HT-29 (cell line): ENCODE data around the gene EIF1B. TPM values are rescaled to one million over a fixed set of nuclear protein-coding genes. Genes with fewer than 3 reads are reported as not detected.
"Not testable (repeated sequence)": the region's sequence is repeated elsewhere in the genome, so short reads cannot be mapped to it uniquely, and the experiment has no call there.

Experiments used
- DNase-seq: peaks from one replicate; pipeline ENCODE4 v3.0.0-alpha.2; 2015; ENCODE audit warnings: low spot score
- total RNA-seq: library from RNA; depleted of rRNA; stranded (reverse); fragments of >200 nt; shearing (Covaris generic); gene quantifications from 2 replicates; pipeline ENCODE4 v1.2.3, GENCODE V29; 2014; rRNA removed

Gene EIF1B
- 2.9 and 3.0 TPM in 2 replicates for total RNA-seq

DNA sequence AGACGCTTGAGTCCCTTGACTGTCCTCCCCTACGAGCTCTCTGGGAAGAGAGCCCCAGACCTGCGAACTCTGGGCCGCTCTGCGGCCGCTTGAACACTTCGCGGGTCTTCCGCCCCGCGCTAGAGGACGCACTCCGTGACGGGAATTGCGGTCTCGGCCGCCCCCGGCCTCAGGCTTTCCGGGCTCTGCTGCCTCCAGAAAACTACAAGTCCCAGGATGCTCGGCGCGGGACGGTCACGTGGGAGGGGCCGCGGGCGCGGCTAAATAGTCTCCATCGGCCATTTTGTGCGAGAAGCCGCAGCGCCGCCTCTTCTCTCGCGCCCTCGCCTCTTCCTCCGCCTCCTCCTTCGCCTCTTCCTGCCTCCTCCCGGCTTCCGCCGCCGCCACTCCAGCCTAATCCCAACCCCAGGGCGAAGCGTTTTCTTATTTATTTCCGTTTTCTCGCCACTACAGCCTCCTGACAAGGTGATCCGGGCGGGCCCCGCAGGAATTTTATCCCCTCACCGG is at the start of gene EIF1B:
Gene EIF1B (plus strand): TSS at position 290 of the 507 bp plus-strand sequence. CDS start 235 bp downstream, outside the sequence.
- DNase-seq, result peak; percentile 90

DNA sequence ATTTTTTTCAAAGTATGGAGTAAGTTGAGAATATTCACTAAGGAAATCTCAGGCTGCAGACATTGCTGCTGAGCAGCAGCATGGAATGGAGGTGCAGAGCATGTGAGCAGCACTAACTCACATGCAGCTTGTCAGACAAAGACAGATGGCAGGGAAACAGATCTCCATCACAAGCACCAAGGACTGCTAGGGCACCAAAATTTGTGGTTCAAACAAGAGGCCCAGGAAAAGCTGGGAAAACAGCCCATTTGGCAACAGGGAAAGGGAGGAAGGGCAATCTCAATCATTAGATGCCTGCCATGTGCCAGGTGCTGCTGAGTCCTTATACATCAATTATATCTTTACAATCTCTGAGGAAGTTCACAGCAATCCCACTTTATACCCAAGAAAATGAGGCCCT is 47.2 kb upstream of the EIF1B start:
- DNase-seq, result no peak

GRCh38 chr3:40264451-40264850 is 45.1 kb upstream of the EIF1B start:
- no peak for DNase-seq

DNA sequence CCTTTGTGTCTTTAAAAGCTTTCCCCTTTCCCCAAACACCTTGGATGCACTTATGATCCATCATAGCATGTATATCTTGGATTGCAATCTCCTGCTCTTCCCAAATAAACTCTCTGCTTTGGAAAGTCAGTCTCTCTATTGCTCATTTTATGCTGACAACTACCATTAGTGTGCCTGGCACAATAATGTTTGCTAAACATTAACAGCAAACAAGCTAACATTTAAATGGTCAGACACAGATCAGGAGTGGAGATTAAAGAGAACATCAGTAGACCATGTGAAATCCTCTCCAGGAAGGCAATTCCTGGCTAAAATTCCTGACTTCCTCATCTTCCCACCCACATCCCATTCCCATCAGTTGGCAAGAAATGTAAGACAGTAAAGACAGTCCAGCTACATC is 44.3 kb upstream of the EIF1B start:
- DNase-seq, result no peak

GRCh38 chr3:40267937-40268724 is 41.4 kb upstream of the EIF1B start:
- DNase-seq, result no peak

DNA sequence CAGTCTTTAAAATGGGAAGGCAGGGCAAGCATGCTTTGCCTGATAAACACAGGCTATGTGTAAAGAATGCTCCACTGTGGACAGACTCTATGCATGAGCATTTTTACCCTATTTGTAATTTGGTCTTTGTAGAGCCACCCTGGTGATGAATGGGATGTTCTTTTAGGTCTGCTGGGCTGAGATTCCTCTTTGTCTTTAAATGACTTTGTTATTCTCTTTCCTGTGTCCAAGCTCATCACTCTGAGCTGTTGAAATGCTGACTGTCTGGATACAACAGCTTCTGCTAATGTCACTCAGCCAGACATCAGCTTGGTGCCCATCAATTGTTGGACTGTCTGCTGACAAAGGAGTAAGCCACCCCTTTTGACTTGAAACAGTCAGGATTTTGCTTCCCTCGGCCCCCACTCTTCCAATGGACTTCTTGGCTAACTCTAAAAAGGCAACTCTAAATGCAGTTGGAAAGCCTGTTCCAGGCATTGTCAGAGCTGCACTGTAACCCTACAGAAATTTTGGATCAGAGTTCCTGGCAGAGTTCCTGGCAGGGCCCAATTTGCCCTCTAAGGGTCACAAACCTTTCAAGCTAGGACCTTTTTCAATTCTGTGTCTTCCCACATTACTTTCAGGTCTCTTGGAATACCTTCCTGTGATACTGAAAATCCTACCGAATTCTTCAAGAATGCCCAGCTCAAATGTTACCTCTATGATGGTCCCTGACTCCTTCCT is 40.5 kb upstream of the EIF1B start:
- DNase-seq, result no peak

GRCh38 chr3:40278791-40279190 is 30.7 kb upstream of the EIF1B start:
- no peak for DNase-seq

DNA sequence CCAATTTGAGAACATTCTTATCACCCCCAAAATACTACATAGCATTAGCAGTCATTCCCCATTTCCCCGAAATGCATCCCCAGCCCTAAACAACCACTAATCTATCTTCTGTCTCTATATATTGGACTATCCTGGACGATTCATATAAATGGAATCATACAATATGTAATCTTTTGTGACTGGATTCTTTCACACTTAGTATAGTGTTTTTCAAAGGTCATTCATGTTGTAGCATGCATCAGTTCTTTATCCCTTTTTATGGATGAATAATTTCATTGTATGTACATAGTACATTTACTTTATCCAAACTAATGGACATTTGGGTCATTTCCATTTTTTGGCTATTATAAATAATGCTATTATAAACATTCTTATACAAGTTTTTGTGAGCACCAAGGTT is 27.5 kb upstream of the EIF1B start:
- DNase-seq, result no peak

- DNase-seq, result not testable (repeated sequence)
These were observed 26.4 kb upstream of the EIF1B start for GRCh38 chr3:40283057-40283456.

DNA sequence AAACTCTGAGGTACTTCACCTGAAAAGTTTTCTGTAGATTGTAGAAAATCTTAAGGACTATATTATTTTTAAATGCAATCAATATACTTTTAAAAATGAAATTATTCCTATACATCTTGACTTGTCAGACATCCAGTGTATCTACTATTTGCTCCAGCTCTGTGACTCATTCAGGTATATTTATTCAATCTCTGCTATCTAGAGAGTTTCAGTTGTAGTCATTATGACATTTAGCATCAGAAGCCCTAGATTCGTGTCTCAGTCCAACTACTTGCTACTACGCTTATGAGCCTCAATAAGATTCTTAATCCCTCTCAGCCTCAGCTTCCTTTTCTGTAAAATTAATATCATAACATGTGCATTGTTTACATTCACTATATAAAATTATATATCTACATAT is 22.3 kb upstream of the EIF1B start:
- no peak for DNase-seq

- no peak for DNase-seq
These were observed 19.1 kb upstream of the EIF1B start for GRCh38 chr3:40290396-40290795.

GRCh38 chr3:40291471-40291870 is 18.0 kb upstream of the EIF1B start:
- no peak for DNase-seq

GRCh38 chr3:40292637-40293349 is 16.7 kb upstream of the EIF1B start:
- DNase-seq, result no peak

- DNase-seq, result no peak
These were observed 15.1 kb upstream of the EIF1B start for GRCh38 chr3:40294434-40294833.

GRCh38 chr3:40298075-40298474 is 11.4 kb upstream of the EIF1B start:
- no peak for DNase-seq

- DNase-seq, result no peak
These were observed 10.3 kb upstream of the EIF1B start for GRCh38 chr3:40299130-40299720.

DNA sequence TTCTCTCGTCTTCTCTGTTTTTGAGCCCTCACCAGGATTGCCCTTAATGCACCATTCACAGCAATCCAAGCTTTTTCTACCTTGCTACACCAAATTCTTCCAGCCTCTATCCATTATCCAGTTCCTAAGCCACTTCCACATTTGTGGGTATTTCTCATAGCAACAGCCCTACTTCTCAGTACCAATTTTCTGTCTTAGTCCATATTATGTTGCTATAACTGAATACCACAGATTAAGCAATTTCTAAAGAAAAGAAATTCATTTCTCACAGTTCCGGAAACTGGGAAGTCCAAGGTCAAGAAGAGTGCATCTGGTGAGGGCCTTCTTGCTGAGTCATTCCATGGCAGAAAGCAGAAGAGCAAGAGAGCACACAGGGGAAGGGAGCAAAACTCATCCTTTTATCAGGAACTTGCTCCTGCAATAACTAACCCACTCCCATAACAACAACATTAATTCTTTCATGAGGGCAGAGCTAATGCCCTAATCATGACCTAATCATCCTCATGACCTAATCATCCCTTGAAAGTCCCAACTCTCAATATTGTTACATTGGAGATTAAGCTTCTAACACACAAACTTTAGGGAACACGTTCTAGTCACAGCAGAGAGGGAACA is 9.7 kb upstream of the EIF1B start:
- no peak for DNase-seq

DNA sequence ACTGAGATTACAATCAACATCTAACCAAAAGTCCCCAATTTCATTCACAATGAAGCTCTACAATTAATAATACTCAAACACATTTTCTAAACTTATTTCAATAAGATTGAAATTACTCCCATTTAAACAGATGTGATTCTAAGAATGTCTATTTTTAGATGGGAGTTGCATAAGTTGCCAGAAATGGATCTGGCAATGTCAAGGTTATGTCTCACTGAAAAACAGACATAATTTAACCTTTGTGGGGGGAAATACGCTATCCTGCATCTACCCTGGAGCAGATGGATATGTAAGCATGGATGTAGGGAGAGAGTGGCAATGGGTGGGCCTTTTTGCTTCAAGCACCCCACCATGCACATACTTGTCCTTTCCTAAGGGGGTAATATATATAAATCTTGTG is 6.7 kb upstream of the EIF1B start:
- DNase-seq, result no peak

DNA sequence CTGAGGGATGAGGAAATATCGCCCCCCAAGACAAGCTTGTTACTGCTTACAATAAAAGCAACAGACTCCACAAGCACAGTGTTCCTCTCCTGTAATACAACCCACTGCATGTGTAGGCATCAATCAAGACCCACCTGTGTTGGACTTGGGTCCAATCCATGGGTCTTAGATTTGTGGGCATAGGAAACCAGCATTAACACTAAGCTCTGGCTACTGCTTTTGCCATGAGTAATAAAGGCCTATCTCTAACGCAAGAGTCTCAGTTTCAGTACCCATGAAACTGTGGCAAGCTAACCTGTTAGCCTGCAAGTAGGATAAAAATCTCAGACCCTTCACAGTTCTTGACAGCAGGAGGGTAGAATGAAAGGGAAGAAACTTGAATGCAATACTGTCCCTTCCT is 5.2 kb upstream of the EIF1B start:
- DNase-seq, result no peak

GRCh38 chr3:40306336-40306735 is 3.2 kb upstream of the EIF1B start:
- DNase-seq, result no peak

DNA sequence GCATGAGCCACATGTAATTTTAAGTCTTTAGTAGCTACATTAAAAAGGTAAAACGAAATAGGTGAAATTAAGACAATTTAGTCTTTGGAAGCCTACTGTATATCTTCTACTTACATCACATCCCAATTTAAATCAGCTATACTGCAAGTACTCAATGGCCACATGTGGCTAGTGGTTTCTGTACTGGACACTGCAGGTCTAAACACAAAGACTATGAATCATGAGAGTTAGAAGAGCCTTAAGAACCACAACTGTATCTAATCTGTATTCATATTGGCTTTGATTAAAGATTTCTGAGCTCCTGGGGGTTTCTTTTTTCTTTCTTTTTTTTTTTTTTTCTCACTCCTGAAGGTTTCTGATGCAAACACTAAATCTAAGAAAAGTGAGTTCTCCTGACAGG is 2.3 kb upstream of the EIF1B start:
- no peak for DNase-seq
